ENCODE results near the gene RIMBP3B.
"Not testable (repeated sequence)": the region's sequence is repeated elsewhere in the genome, so short reads cannot be mapped to it uniquely, and the experiment has no call there.

RIMBP3B gene

DNA sequence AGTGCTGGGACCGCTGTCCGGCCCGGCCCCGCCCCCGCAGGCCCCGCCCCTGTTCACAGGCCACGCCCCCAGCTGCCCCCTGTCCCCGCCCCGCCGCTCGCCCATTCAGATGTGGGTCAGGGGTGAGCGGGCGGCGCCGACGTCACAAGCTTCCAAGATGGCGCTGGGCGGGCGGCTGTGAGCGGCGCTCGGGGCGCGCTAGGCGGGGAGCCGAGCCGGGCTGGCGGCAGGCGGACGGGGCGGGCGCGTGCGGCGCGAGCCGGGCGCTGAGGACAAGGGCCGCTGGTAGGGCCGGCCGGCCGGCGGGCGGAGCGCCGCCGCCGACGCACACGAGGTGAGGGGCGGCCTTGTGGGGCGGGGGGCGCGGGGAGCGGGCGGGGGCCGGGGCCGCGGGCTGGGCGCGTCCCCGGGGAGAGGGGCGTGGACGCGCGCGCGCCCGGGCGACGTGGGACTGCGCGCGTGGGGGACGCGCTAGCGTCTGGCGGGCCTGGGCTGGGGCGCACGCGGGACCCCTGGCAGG, 33.7 kb downstream of the RIMBP3B start, which contains the start of gene HIC2:
Gene HIC2, plus strand, starts transcription at position 145 of the 520 bp plus-strand sequence. CDS start 25,461 bp downstream, outside the sequence.
- not testable (repeated sequence) for FAIRE-seq; DNase-seq (ENCODE audit: insufficient read length, low spot score)

DNA sequence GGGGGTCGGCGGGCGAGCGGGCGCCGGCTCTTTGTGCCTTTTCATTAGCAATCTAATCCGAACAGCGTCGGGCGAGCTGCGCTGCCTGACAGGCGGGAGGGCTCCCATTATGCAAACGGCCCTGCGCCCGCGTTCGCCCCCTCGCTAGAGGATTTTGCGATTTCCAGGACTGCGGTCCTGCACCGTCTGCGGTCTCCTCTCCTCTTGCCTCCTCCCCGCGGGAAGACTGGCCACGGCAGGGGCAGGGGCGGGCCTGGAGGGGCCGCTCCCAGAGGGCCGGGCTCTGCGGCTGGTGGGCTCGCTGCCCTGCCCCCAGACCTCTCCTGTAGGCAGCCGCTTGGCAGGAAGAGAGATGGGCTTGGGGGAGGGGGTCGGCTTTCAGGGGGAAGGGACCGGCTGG, 34.3 kb downstream of the RIMBP3B start:
- FAIRE-seq; DNase-seq (ENCODE audit: insufficient read length, low spot score): not testable (repeated sequence)

DNA sequence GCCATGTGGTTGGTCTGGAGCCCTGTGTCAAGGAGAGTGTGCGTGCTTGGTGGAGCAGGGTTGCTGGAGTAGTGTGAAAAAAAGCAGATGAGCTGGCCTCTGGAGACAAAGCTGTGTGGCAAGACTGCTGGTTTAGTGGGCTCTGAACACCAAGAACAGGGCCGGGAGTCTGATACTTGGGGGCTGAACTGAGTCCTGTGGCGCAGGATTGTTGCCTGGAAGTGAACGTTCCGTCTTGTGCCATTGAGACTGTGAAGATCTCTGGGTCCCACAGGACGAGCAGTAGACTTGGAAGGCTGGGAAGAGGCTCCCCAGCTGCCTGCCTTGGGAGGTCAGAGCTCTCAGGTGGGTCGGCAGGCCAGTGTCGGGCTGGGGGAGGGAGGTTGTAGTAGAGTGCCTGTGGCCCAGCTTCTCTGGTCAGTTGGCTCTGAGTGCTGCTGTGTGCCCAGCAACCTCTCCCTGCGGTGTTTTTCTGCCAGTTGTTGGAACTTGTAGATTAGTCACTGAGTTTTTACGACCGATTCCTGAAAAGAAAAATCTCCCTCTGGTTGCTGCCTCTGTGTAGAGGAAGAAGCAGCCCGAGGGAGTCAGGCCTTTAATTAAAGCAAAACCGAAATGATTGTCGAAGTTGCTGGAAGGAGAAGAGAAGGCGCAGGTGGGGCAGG, 35.6 kb downstream of the RIMBP3B start:
- DNase-seq (ENCODE audit: insufficient read length, low spot score); FAIRE-seq: not testable (repeated sequence)

DNA sequence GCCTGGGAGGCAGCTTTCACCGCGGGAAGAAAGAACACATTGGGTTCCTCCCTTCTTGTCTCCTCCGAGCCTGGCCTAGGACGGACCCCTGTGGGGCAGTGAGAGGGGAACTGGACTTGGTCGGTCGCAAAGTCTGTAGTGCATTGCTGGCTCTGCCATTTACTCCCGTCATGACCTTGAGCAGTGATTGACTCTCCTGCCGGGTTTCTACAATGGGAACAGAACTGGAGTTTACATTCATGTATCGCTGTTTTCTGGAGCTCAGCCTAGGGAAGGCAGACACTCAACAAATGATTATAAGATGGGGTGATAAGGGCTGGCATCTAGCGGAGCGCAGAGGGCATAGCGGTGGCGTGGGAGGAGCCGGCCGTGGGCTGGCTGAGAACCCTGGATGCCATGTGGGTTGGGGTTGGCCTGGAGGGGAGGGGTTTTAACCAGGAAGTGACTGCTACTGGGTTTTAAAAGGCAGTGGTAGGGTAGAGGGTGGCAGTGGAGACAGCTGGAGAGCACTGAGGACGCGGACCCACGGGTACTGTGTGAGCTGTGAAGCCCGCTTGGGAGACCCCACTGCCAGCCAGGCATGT, 36.7 kb downstream of the RIMBP3B start:
- not testable (repeated sequence) for FAIRE-seq; DNase-seq (ENCODE audit: insufficient read length, low spot score)

DNA sequence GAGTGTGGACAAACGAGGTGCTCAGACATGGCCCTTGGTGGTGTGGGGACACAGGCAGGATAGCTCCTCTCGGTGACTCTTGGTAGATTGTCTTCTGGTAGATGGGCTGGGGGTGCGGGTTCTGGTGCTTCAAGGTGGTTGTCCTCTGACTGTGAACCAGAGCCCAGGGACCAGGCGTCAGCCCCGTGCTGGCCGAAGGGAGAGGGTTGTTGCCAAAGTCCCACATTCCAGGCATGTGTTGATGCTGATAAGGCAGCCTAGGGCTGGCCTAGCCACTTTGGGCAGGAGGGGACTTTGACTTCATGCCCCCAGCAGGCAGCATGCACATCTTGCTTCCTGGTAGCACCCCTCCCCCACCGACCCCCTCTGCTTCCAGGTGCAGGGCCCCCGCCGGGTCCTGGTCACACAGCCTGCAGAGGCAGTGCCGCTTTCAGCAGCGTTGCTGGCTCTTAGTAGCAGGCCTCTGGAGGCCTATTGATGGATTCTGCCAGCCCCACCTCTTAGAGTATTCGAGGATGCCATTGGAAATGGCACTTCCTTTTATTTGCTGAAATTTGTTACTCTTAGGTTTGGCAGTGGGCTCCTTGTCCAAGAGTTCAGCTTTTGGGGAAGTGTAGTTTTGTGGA, 40.6 kb downstream of the RIMBP3B start:
- DNase-seq (ENCODE audit: insufficient read length, low spot score); FAIRE-seq: not testable (repeated sequence)

DNA sequence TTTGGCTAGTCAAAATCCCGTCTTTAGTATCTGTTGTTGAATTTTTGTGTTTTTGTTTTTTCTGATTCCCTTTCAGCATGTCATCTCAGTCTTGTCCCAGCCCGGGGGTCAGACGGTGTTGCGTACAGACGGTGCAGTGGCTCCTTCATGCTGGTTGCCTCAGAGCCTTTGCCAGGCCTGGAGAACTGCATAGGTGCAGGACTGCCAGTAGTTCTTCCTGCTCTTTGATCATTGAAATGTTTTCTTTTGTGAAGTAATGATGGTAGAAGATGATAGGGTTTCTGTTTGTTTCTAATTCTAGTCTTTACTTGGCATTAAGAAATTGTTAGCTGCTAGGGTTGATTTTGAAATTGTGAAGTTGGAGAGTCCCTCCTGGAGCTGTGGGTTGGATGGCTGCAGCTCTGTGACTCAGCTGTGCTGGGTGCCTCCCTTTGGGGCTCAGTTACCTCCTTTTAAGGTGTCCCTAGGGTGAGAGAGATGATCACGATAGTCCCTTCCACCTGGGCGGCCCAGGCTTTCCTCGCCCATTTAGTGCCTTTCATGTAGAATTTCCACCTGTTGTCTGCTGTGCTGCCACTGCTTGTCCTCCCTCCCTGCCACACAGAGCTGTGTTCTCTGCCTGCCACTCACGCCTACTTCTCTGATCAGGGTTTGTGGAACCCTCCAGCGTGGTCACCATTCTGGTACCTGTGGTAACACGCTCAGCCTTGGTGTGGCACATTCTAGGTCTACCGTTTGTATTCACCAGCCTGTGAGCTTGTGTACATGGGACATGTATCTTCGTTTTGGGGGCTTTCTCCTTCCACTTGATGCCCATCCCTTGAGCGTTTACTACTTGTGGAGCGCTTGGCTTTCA, 51.1 kb downstream of the RIMBP3B start:
- not testable (repeated sequence) for FAIRE-seq; DNase-seq (ENCODE audit: insufficient read length, low spot score)

DNA sequence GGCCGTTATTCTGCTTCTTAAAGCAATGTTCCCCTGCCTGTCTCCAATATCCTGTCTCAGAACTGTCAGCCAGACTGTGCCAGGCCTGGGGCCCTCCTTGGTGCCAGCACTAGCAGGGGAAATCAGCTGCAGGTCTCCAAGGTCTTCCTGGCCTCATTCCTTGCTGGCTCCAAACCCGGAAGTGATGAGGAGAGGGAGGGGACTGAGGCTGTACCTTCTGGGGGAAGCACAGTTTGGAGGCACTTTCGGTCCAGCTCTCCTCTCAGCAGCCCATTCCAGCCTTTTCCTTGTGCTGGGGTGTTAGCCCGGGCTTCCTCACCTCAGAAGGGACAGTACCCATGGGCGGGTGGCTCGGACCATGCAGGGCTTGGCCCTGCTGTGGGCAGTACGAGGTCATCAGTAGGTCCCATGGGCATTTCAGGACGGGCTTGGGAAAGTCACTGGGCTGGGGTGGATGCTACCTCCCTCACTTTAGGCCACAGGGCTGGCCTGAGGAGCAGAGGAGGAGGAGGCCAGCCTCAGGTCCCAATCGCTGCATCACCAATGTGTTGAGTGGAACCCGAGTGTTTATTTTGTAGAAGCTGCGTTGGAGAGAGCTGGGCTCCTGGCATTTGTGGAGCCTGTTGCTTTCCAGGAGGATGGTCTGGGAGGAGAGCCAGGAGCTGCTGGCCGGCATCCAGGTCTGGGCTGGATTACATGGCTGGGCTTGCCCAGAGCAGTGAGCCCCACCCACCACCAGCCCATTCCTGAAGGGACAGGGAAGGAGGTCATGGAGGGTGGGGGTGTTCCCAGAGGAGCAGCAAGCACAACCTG, 52.7 kb downstream of the RIMBP3B start:
- DNase-seq (ENCODE audit: insufficient read length, low spot score); FAIRE-seq: not testable (repeated sequence)

DNA sequence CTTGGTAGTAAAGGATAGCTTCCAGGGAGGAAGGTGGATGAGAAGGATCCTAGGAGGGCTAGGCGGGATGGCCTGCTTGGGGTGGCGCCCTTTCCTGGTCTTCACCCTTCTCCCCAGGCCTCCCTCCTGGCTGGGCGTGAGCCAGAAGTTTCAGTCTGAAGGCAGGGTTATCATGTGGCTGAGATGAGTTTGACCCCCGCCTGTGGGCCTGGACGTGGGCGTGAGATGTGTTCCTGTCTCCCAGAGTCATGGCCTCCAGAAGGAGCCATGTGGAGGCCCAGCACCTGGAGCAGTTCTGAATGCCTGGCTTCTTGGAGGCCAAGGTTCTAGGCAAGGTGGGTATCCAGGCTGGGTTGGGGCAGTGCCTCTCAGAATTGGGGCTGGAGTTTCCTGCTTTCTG, 54.5 kb downstream of the RIMBP3B start:
- not testable (repeated sequence) for DNase-seq (ENCODE audit: insufficient read length, low spot score)

More for the DNA sequence above, 54.5 kb downstream of the RIMBP3B start:
- FAIRE-seq, result not testable (repeated sequence)
